Esophagus muscularis mucosa (tissue), 3 donors: ENCODE measurements around the gene TCERG1L.

ENCODE experiments used
- CTCF ChIP-seq, 3 experiments: fragments of 200-600 bp in 2 of 3; fragments of 450-650 bp in 1 of 3; sonication (generic) in 2 of 3; IDR thresholded peaks; one replicate each; pipeline ENCODE4 v1.5.1; 2017 to 2019; ENCODE audit warnings: antibody characterized with exemption in 3 of 3, mild to moderate bottlenecking in 2 of 3, moderate library complexity in 1 of 3
- POLR2A ChIP-seq: fragments of 450-650 bp; IDR thresholded peaks from one replicate; pipeline ENCODE4 v1.6.1; 2017; ENCODE audit warnings: antibody characterized with exemption, moderate library complexity, mild to moderate bottlenecking, low read depth

- TF ChIP-seq POLR2A (no peak), CTCF (IDR thresholded peaks at IDR 0.05) (no peak)
Observed at GRCh38 chr10:131282961-131283360, 28.6 kb downstream of the TCERG1L start.
